Activated CD8-positive, alpha-beta memory T cell treated with anti-CD3 and anti-CD28 coated beads, Interleukin-2, amount 10 ng/mL, durations not matched to agents 7 days and 5 days (primary cell): ENCODE results near the gene GARIN5B. TPM values are rescaled to one million over a fixed set of nuclear protein-coding genes. Genes with fewer than 3 reads are reported as not detected.

Experiments used
- ATAC-seq: fragments of 150-1000 bp; cut with Tn5 transposase; one replicate; pipeline ENCODE4 v1.10.0; 2021; ENCODE audit warnings: moderate library complexity
- CTCF ChIA-PET: fragments of 350-600 bp; sonication (Branson Sonifier 250); formaldehyde crosslinking; loops from one replicate; lab custom pipeline; 2021; ENCODE audit warnings: antibody characterized with exemption; lab: Charles Lee
- DNase-seq: peaks from one replicate; pipeline ENCODE4 v3.0.0-alpha.2; 2020
- H3K27ac Mint-ChIP-seq: one replicate; pipeline ENCODE4 v1.8.0; 2021; ENCODE audit warnings: mild to moderate bottlenecking, mixed read lengths
- H3K27me3 Mint-ChIP-seq: one replicate; pipeline ENCODE4 v1.8.0; 2021; ENCODE audit warnings: mixed read lengths
- H3K36me3 Mint-ChIP-seq: one replicate; pipeline ENCODE4 v1.8.0; 2021; ENCODE audit warnings: mild to moderate bottlenecking, mixed read lengths
- H3K4me1 Mint-ChIP-seq: one replicate; pipeline ENCODE4 v1.8.0; 2021; ENCODE audit warnings: mixed read lengths
- H3K4me3 Mint-ChIP-seq: one replicate; pipeline ENCODE4 v1.8.0; 2021; ENCODE audit warnings: mild to moderate bottlenecking, moderate library complexity, mixed read lengths
- H3K9me3 Mint-ChIP-seq: one replicate; pipeline ENCODE4 v1.8.0; 2022; ENCODE audit warnings: low read depth, mixed read lengths
- total RNA-seq, 2 experiments: library from RNA; stranded (reverse); gene quantifications; one replicate each; pipeline ENCODE4 v1.2.3, GENCODE V29; 2021

The GARIN5B gene
- total RNA-seq, 2 experiments from 2014 or later = not detected

GRCh38 chr19:55385724-55386492 is 22.8 kb upstream of the GARIN5B start, which contains the start of gene RPL28:
Gene RPL28, plus strand, starts transcription at chr19:55385932. Its CDS starts 426 bp downstream, at chr19:55386358.
- H3K27ac Mint-ChIP-seq = peak within 1 kb of the TSS; percentile 96

GRCh38 chr19:55384920-55385723 is 22.1 kb upstream of the GARIN5B start:
- ATAC-seq (peak; percentile 80), DNase-seq (peak; percentile 99)
- Mint-ChIP-seq H3K36me3 (peaks cover 53% of the 10 kb centered on the region), H3K9me3 (no peaks in the 10 kb centered on the region), H3K27ac (peak overlapping the region; percentile 96), H3K4me1 (peaks cover 58% of the 10 kb centered on the region), H3K27me3 (no peaks in the 10 kb centered on the region), H3K4me3 (peak overlapping the region; percentile 96)
- CTCF ChIA-PET = interaction anchor here (1.1 to 3.4 kb wide), 10 partner anchors 33 to 244 kb away, joined by 3 to 58 read pairs (median 15); partner anchors contain the start of gene KMT5C

More at GRCh38 chr19:55385724-55386492, 22.8 kb upstream of the GARIN5B start, which contains the start of gene RPL28:
- Mint-ChIP-seq H3K4me3 (peak within 1 kb of the TSS; percentile 96), H3K36me3 (peaks cover 53% of the 10 kb centered on the region), H3K9me3 (no peaks in the 10 kb centered on the region), H3K4me1 (peaks cover 61% of the 10 kb centered on the region), H3K27me3 (no peaks in the 10 kb centered on the region)
- CTCF ChIA-PET = interaction anchor here (2.0 kb wide), 1 partner anchor 118 kb away, joined by 10 read pairs; no protein-coding TSS in a partner anchor
- DNase-seq (peak; percentile 99), ATAC-seq (peak; percentile 72)

- peak; percentile 61 for DNase-seq
- ATAC-seq = peak; percentile 5
- Mint-ChIP-seq H3K4me1 (peaks cover 51% of the 10 kb centered on the region), H3K27ac (peak within 1 kb of the TSS; percentile 96), H3K4me3 (peak within 1 kb of the TSS; percentile 96), H3K27me3 (no peaks in the 10 kb centered on the region), H3K9me3 (no peaks in the 10 kb centered on the region), H3K36me3 (peaks cover 49% of the 10 kb centered on the region)
- CTCF ChIA-PET = interaction anchor here (0.7 to 3.4 kb wide), 19 partner anchors 16 to 243 kb away, joined by 3 to 58 read pairs (median 5); partner anchors contain the start of genes COX6B2, KMT5C and PPP6R1
Measured at GRCh38 chr19:55384131-55384919, 21.3 kb upstream of the GARIN5B start, which contains the start of gene TMEM238. Gene TMEM238, minus strand, starts transcription at chr19:55384292. Its CDS starts 33 bp downstream, at chr19:55384259.

- peak overlapping the region; percentile 93 for H3K27ac Mint-ChIP-seq
- DNase-seq (peak; percentile 75), ATAC-seq (peak; percentile 9)
- no peaks in the 10 kb centered on the region for H3K27me3 Mint-ChIP-seq
- peak overlapping the region; percentile 88 for H3K4me3 Mint-ChIP-seq
- CTCF ChIA-PET = interaction anchor here (0.9 to 3.4 kb wide), 20 partner anchors 15 to 242 kb away, joined by 3 to 58 read pairs (median 5); partner anchors contain the start of genes COX6B2, HSPBP1, KMT5C and PPP6R1
- peaks cover 45% of the 10 kb centered on the region for H3K4me1 Mint-ChIP-seq
- peaks cover 43% of the 10 kb centered on the region for H3K36me3 Mint-ChIP-seq
- H3K9me3 Mint-ChIP-seq = no peaks in the 10 kb centered on the region
Measured at GRCh38 chr19:55383279-55384130, 20.4 kb upstream of the GARIN5B start.

- Mint-ChIP-seq H3K27me3 (no peaks in the 10 kb centered on the region), H3K4me3 (peak overlapping the region; percentile 88), H3K36me3 (peaks cover 34% of the 10 kb centered on the region), H3K27ac (peak overlapping the region; percentile 93), H3K9me3 (no peaks in the 10 kb centered on the region), H3K4me1 (peaks cover 36% of the 10 kb centered on the region)
- CTCF ChIA-PET = interaction anchor here (1.1 to 3.4 kb wide), 10 partner anchors 25 to 241 kb away, joined by 3 to 58 read pairs (median 15); partner anchors contain the start of genes COX6B2, HSPBP1, KMT5C and UBE2S
- DNase-seq (no peak), ATAC-seq (no peak)
Measured at GRCh38 chr19:55382522-55383054, 19.5 kb upstream of the GARIN5B start.

- no peak for ATAC-seq
- CTCF ChIA-PET = interaction anchor here (1.5 to 3.4 kb wide), 3 partner anchors 80 to 102 kb away, joined by 5 to 58 read pairs (median 26); partner anchors contain the start of gene HSPBP1
- H3K9me3 Mint-ChIP-seq = no peaks in the 10 kb centered on the region
- H3K4me3 Mint-ChIP-seq = peak overlapping the region; percentile 88
- H3K36me3 Mint-ChIP-seq = peaks cover 28% of the 10 kb centered on the region
- no peak overlapping the region for H3K27ac Mint-ChIP-seq
- H3K4me1 Mint-ChIP-seq = peaks cover 31% of the 10 kb centered on the region
- DNase-seq = no peak
- H3K27me3 Mint-ChIP-seq = no peaks in the 10 kb centered on the region
Measured at GRCh38 chr19:55382013-55382412, 19.0 kb upstream of the GARIN5B start.

GRCh38 chr19:55379174-55379573 is 16.1 kb upstream of the GARIN5B start:
- CTCF ChIA-PET = no interaction called here
- no peaks in the 10 kb centered on the region for H3K27me3 Mint-ChIP-seq
- H3K4me3 Mint-ChIP-seq = no peak overlapping the region
- H3K4me1 Mint-ChIP-seq = peaks cover 22% of the 10 kb centered on the region
- DNase-seq (no peak), ATAC-seq (no peak)
- H3K27ac Mint-ChIP-seq = no peak overlapping the region
- H3K9me3 Mint-ChIP-seq = no peaks in the 10 kb centered on the region
- H3K36me3 Mint-ChIP-seq = peaks cover 15% of the 10 kb centered on the region

- H3K4me3 Mint-ChIP-seq = no peak overlapping the region
- H3K4me1 Mint-ChIP-seq = peaks cover 16% of the 10 kb centered on the region
- ATAC-seq (no peak), DNase-seq (no peak)
- H3K36me3 Mint-ChIP-seq = peaks cover 15% of the 10 kb centered on the region
- CTCF ChIA-PET = interaction anchor here (0.5 kb wide), 1 partner anchor 129 kb away, joined by 3 read pairs; no protein-coding TSS in a partner anchor
- H3K27ac Mint-ChIP-seq = no peak overlapping the region
- peaks cover 6% of the 10 kb centered on the region for H3K27me3 Mint-ChIP-seq
- no peaks in the 10 kb centered on the region for H3K9me3 Mint-ChIP-seq
Measured at GRCh38 chr19:55377356-55378131, 14.5 kb upstream of the GARIN5B start.

- Mint-ChIP-seq H3K36me3 (peaks cover 5% of the 10 kb centered on the region), H3K4me3 (no peak within 1 kb of the TSS), H3K4me1 (peaks cover 5% of the 10 kb centered on the region), H3K27me3 (peaks cover 17% of the 10 kb centered on the region), H3K9me3 (no peaks in the 10 kb centered on the region), H3K27ac (no peak within 1 kb of the TSS)
- CTCF ChIA-PET = interaction anchor here (1.7 kb wide), 1 partner anchor 75 kb away, joined by 6 read pairs; no protein-coding TSS in a partner anchor
- DNase-seq (no peak), ATAC-seq (no peak)
Measured at GRCh38 chr19:55376241-55376933, 13.3 kb upstream of the GARIN5B start, which contains the start of gene TMEM190. Gene TMEM190, plus strand, starts transcription at chr19:55376826. Its CDS starts 28 bp downstream, at chr19:55376854.

GRCh38 chr19:55373993-55374757 is 11.1 kb upstream of the GARIN5B start:
- H3K4me1 Mint-ChIP-seq = peaks cover 6% of the 10 kb centered on the region
- no peak for ATAC-seq
- no peak overlapping the region for H3K4me3 Mint-ChIP-seq
- DNase-seq = no peak
- no peaks in the 10 kb centered on the region for H3K36me3 Mint-ChIP-seq
- H3K9me3 Mint-ChIP-seq = no peaks in the 10 kb centered on the region
- H3K27ac Mint-ChIP-seq = no peak overlapping the region
- CTCF ChIA-PET = no interaction called here
- peaks cover 33% of the 10 kb centered on the region for H3K27me3 Mint-ChIP-seq
